Mucosa of rectum (tissue), 2 donors: ENCODE measurements around the gene AK5.

ENCODE experiments used
- H3K27ac ChIP-seq, 2 donors: one replicate each; pipeline ENCODE4 v1.7.0; 2013; ENCODE audit warnings: inconsistent platforms in 2 of 2, low read depth in 2 of 2, low read length in 2 of 2
- H3K27me3 ChIP-seq, 2 donors: one replicate each; pipeline ENCODE4 v1.7.0; 2013; ENCODE audit warnings: low read length in 2 of 2; ENCODE audit not compliant: control insufficient read depth in 2 of 2, insufficient read depth in 2 of 2
- H3K36me3 ChIP-seq, 2 donors: one replicate each; pipeline ENCODE4 v1.7.0; 2013; ENCODE audit warnings: low read length in 2 of 2; ENCODE audit not compliant: control insufficient read depth in 2 of 2, insufficient read depth in 2 of 2
- H3K4me1 ChIP-seq, 2 donors: one replicate each; pipeline ENCODE4 v1.7.0; 2013; ENCODE audit warnings: low read length in 2 of 2, mild to moderate bottlenecking in 1 of 2; ENCODE audit not compliant: control insufficient read depth in 2 of 2, insufficient read depth in 2 of 2
- H3K4me3 ChIP-seq, 2 donors: one replicate each; pipeline ENCODE4 v1.7.0; 2013; ENCODE audit warnings: low read length in 2 of 2
- H3K9ac ChIP-seq, 2 donors: one replicate each; pipeline ENCODE4 v1.7.0; 2013; ENCODE audit warnings: low read length in 2 of 2, low read depth in 1 of 2, mild to moderate bottlenecking in 1 of 2
- H3K9me3 ChIP-seq, 2 donors: one replicate each; pipeline ENCODE4 v1.7.0; 2013; ENCODE audit warnings: low read length in 2 of 2; ENCODE audit not compliant: control insufficient read depth in 2 of 2
- donor health status: healthy.
- donor health status: Normal muscosa, but diverticular disease.

AK5 gene

GRCh38 chr1:77461691-77462090 is 179.9 kb downstream of the AK5 start:
- H3K27me3 ChIP-seq = no peaks in the 10 kb centered on the region
- no peaks in the 10 kb centered on the region for H3K9me3 ChIP-seq
- no peak overlapping the region for H3K4me3 ChIP-seq
- H3K9ac ChIP-seq = no peak overlapping the region
- H3K4me1 ChIP-seq = no peaks in the 10 kb centered on the region
- no peaks in the 10 kb centered on the region for H3K36me3 ChIP-seq
- H3K27ac ChIP-seq = no peak overlapping the region

DNA sequence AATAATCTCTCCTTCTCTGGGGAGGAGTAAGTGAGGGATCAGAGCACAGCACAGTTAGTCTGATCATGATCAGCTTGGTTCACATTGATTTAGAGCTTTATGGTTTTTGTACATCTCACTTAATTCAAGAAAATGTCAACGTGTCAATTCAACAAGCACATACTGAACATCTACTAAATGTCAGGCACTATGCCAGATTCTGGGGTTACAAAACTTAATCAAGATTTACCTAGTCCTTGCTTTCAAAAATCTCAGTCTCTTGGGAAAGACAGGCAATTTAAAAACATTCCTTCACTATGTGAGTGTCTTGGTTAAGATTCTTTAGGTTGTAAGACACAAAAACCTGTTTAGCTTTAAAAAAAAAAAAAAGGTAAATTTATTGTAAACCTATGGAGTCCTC is 181.4 kb downstream of the AK5 start:
- no peak overlapping the region for H3K27ac ChIP-seq
- H3K36me3 ChIP-seq = no peaks in the 10 kb centered on the region
- H3K4me1 ChIP-seq = no peaks in the 10 kb centered on the region
- no peak overlapping the region for H3K4me3 ChIP-seq
- H3K9me3 ChIP-seq = no peaks in the 10 kb centered on the region
- H3K9ac ChIP-seq = no peak overlapping the region
- no peaks in the 10 kb centered on the region for H3K27me3 ChIP-seq

DNA sequence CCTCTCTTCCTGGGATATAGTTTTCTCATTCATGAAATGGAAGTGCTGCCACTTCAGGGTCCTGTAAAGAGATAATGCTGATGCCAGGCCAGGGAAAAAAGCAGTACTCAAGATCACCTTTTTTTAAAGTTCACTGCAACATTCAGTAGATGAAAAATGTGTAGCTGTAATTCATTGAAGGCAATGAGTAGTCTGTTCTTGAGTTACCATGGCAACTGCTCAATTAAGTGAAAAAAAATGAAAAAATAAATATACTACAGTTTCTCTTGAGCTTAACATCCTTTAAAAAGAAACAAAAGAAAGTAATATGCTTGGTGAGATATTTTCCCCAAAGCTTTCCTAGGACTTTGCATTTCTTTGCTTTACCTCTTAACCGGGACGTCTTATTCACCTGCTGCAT is 183.3 kb downstream of the AK5 start:
- no peaks in the 10 kb centered on the region for H3K36me3 ChIP-seq
- no peaks in the 10 kb centered on the region for H3K9me3 ChIP-seq
- no peak overlapping the region for H3K9ac ChIP-seq
- H3K4me1 ChIP-seq = no peaks in the 10 kb centered on the region
- no peaks in the 10 kb centered on the region for H3K27me3 ChIP-seq
- no peak overlapping the region for H3K4me3 ChIP-seq
- H3K27ac ChIP-seq = no peak overlapping the region

GRCh38 chr1:77465922-77466321 is 184.1 kb downstream of the AK5 start:
- Histone ChIP-seq H3K36me3 (no peaks in the 10 kb centered on the region), H3K27ac (no peak overlapping the region), H3K9me3 (no peaks in the 10 kb centered on the region), H3K4me1 (no peaks in the 10 kb centered on the region), H3K4me3 (no peak overlapping the region), H3K9ac (no peak overlapping the region), H3K27me3 (no peaks in the 10 kb centered on the region)

- no peak overlapping the region for H3K9ac ChIP-seq
- no peaks in the 10 kb centered on the region for H3K36me3 ChIP-seq
- H3K4me3 ChIP-seq = no peak overlapping the region
- no peaks in the 10 kb centered on the region for H3K4me1 ChIP-seq
- H3K9me3 ChIP-seq = no peaks in the 10 kb centered on the region
- H3K27me3 ChIP-seq = no peaks in the 10 kb centered on the region
- H3K27ac ChIP-seq = no peak overlapping the region
These were observed 185.3 kb downstream of the AK5 start for GRCh38 chr1:77467021-77467595.

GRCh38 chr1:77467741-77468140 is 185.9 kb downstream of the AK5 start:
- Histone ChIP-seq H3K27me3 (no peaks in the 10 kb centered on the region), H3K36me3 (no peaks in the 10 kb centered on the region), H3K4me1 (no peaks in the 10 kb centered on the region), H3K9me3 (no peaks in the 10 kb centered on the region), H3K9ac (no peak overlapping the region), H3K4me3 (no peak overlapping the region), H3K27ac (no peak overlapping the region)

GRCh38 chr1:77468257-77468948 is 186.6 kb downstream of the AK5 start:
- Histone ChIP-seq H3K27ac (no peak overlapping the region), H3K27me3 (no peaks in the 10 kb centered on the region), H3K9ac (no peak overlapping the region), H3K9me3 (no peaks in the 10 kb centered on the region), H3K4me1 (no peaks in the 10 kb centered on the region), H3K36me3 (no peaks in the 10 kb centered on the region), H3K4me3 (no peak overlapping the region)

DNA sequence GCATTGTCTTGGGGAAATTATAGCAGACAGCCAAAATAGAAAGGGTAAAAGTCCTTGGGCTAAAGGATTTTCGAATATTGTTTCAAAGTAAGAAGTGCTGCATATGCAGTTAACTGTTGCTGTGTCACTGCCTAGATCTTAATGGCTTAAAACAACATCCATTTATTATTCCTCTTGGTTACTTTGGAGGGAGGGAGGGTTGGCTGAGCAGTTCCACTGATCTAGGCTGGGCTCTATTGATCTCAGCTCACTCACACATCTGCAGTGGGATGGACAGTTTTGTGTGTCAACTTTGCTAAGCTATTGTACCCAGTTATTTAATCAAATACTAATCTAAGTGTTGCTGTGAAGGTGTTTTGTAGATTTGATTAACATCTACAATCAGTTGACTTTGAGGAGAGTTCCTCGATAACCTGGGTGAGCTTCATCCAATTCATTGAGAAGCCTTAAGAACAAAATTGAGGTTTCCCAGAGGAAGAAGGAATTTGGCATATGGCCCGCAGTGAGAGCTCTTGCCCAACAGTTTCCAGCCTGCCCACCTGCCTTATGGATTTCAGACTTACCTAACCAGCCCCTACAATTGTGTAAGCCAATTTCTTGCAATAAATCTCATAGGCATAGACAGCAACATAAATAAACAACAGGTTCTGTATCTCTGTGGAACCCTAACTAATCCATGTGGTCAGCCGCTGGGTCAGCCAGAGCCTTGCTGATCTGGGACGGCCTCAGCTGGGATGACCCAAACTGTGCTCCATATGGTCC is 187.3 kb downstream of the AK5 start:
- Histone ChIP-seq H3K9ac (no peak overlapping the region), H3K9me3 (no peaks in the 10 kb centered on the region), H3K4me3 (no peak overlapping the region), H3K27me3 (no peaks in the 10 kb centered on the region), H3K36me3 (no peaks in the 10 kb centered on the region), H3K27ac (no peak overlapping the region), H3K4me1 (no peaks in the 10 kb centered on the region)

- Histone ChIP-seq H3K4me1 (no peaks in the 10 kb centered on the region), H3K9me3 (no peaks in the 10 kb centered on the region), H3K36me3 (no peaks in the 10 kb centered on the region), H3K27me3 (no peaks in the 10 kb centered on the region), H3K4me3 (no peak overlapping the region), H3K9ac (no peak overlapping the region), H3K27ac (no peak overlapping the region)
These were observed 189.9 kb downstream of the AK5 start for GRCh38 chr1:77471691-77472090.

- Histone ChIP-seq H3K9me3 (no peaks in the 10 kb centered on the region), H3K9ac (no peak overlapping the region), H3K4me3 (no peak overlapping the region), H3K27ac (no peak overlapping the region), H3K27me3 (no peaks in the 10 kb centered on the region), H3K36me3 (no peaks in the 10 kb centered on the region), H3K4me1 (no peaks in the 10 kb centered on the region)
These were observed 191.9 kb downstream of the AK5 start for GRCh38 chr1:77473690-77474089.
